ENCODE data around the gene CRYBG2.

The CRYBG2 gene

GRCh38 chr1:26285366-26286063, 68.4 kb downstream of the CRYBG2 start:
- Mint-ChIP-seq H3K9me3 (no peaks in the 10 kb centered on the region), H3K27me3 (no peaks in the 10 kb centered on the region), H3K4me1 (ENCODE audit: low read depth) (peaks cover 99% of the 10 kb centered on the region), H3K27ac (peak overlapping the region; percentile 94), H3K4me3 (peak overlapping the region; percentile 33), H3K36me3 (ENCODE audit: low read depth) (peaks cover 52% of the 10 kb centered on the region)
- intact Hi-C loops (cut with micrococcal nuclease), result loop anchor here (1.0 kb wide), 1 partner anchor 36 kb away; no protein-coding TSS in a partner anchor

DNA sequence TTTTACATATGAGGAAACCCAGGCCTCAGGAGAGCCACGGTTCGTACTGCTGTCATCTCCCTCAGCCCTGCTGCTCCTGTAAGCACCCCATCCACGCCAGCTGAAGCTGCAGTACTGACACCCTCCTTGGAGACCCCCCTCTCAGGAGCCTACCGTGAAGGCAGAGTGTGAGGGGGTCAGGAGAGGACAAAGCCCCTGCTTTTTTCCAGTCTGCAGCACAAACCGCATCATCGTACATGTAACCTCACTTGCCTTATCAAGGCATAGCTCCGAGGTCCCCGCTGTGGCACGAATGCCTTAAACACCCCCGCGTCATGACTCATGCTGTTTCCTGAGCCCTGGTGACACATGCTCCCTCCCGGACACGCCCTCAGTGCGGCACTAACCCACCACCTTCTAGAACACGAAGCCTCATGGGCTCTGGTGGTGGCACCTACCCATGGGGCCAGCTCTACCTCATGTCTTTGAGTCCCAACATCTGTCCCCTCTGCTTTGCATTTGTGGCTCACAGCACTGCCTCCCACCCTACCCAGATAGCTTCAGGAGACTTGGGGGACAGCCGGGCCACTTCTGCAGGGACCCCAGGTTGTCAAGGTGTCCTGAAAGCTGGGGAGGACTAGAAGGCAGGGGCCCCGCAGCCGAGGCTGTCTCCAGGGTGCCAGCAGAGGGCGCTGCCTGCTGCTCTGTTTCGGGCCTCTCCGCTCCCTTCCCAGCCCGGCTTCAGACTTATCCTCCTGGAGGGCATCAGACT, 69.2 kb downstream of the CRYBG2 start:
- peak overlapping the region; percentile 94 for H3K27ac Mint-ChIP-seq
- intact Hi-C loops (cut with micrococcal nuclease), result loop anchor here (1.0 kb wide), 1 partner anchor 37 kb away; no protein-coding TSS in a partner anchor
- no peaks in the 10 kb centered on the region for H3K27me3 Mint-ChIP-seq
- no peaks in the 10 kb centered on the region for H3K9me3 Mint-ChIP-seq
- peaks cover 59% of the 10 kb centered on the region for H3K36me3 Mint-ChIP-seq (ENCODE audit: low read depth)
- peak overlapping the region; percentile 51 for H3K4me3 Mint-ChIP-seq
- peaks cover 93% of the 10 kb centered on the region for H3K4me1 Mint-ChIP-seq (ENCODE audit: low read depth)

DNA sequence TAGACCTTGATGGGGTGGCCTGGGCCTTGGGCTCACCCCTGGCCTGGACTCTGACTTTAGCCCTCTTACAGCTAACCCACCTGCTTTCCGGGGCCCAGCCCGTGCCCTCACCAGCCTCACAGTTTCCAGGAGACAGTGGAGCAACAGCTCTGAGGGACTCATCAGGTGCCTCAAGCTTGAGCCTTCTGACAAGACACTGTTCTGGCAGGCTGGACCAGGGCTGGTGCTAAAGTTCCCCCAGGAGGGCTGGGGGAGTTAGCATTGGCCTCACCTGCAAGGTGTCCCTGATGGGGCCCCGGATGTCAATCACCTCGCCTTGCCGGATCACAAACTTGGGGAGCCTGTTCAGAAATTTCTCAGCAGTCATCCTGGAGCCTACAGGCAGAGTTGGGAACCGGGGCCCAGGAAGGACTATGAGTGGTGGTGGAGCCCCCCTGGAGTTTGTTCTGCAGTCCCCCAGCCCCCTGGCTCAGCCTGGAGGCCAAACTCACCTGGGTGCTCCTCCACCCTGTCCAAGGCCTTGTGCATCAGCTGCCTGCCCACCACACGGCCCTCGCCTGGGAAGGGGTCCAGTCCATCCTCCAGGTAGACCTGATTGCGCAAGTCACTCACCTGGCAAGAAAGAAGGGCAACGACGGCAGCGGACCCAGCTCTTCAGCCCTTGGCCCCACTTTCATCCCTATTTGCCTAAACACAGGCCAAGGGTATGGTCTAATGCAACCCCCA, 69.9 kb downstream of the CRYBG2 start:
- Mint-ChIP-seq H3K9me3 (no peaks in the 10 kb centered on the region), H3K27ac (peak overlapping the region; percentile 94), H3K4me3 (peak overlapping the region; percentile 51), H3K27me3 (no peaks in the 10 kb centered on the region), H3K36me3 (ENCODE audit: low read depth) (peaks cover 63% of the 10 kb centered on the region), H3K4me1 (ENCODE audit: low read depth) (peaks cover 91% of the 10 kb centered on the region)
- intact Hi-C loops (cut with micrococcal nuclease), result no loop called here

GRCh38 chr1:26283279-26283853, 70.6 kb downstream of the CRYBG2 start:
- Mint-ChIP-seq H3K27me3 (no peaks in the 10 kb centered on the region), H3K27ac (peak overlapping the region; percentile 94), H3K36me3 (ENCODE audit: low read depth) (peaks cover 70% of the 10 kb centered on the region), H3K4me3 (peak overlapping the region; percentile 37), H3K9me3 (no peaks in the 10 kb centered on the region), H3K4me1 (ENCODE audit: low read depth) (peaks cover 91% of the 10 kb centered on the region)
- intact Hi-C loops (cut with micrococcal nuclease), result no loop called here

DNA sequence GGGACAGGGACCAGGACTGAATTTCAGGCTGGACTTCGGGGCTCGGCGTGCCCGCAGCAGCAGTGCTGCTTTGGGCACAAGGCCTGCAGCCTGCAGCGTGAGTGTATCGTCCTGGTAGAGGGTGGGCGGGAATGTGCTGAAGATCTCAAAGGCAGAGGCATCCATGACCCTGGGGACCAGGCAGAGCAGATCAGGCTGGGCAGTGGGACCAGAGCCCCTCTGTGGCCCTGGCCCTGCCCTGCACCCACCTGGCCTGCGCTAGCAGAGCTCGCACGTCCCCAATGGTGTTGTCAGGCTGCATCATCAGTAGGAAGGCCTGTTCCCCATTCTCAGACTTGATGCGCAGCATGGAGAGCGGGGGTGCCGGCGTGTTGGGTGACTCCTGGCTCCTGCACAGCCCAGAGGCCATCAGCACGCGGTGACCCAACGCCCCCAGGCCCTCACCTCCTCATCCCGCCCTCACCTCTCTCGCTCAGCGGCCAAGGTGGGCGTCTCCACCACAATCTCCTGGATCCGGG, 71.5 kb downstream of the CRYBG2 start:
- H3K9me3 Mint-ChIP-seq, result no peaks in the 10 kb centered on the region
- no peaks in the 10 kb centered on the region for H3K27me3 Mint-ChIP-seq
- peaks cover 79% of the 10 kb centered on the region for H3K36me3 Mint-ChIP-seq (ENCODE audit: low read depth)
- peak overlapping the region; percentile 86 for H3K4me3 Mint-ChIP-seq
- H3K4me1 Mint-ChIP-seq (ENCODE audit: low read depth), result peaks cover 91% of the 10 kb centered on the region
- intact Hi-C loops (cut with micrococcal nuclease), result no loop called here
- H3K27ac Mint-ChIP-seq, result peak overlapping the region; percentile 94

- H3K27ac Mint-ChIP-seq, result peak overlapping the region; percentile 94
- intact Hi-C loops (cut with micrococcal nuclease), result no loop called here
- H3K36me3 Mint-ChIP-seq (ENCODE audit: low read depth), result peaks cover 84% of the 10 kb centered on the region
Observed at GRCh38 chr1:26281971-26282370, 72.0 kb downstream of the CRYBG2 start.

GRCh38 chr1:26281091-26281958, 72.6 kb downstream of the CRYBG2 start:
- Mint-ChIP-seq H3K36me3 (ENCODE audit: low read depth) (peaks cover 90% of the 10 kb centered on the region), H3K9me3 (no peaks in the 10 kb centered on the region), H3K27ac (peak overlapping the region; percentile 94), H3K27me3 (no peaks in the 10 kb centered on the region), H3K4me3 (peak overlapping the region; percentile 86), H3K4me1 (ENCODE audit: low read depth) (peaks cover 91% of the 10 kb centered on the region)
- intact Hi-C loops (cut with micrococcal nuclease), result no loop called here

More at GRCh38 chr1:26281971-26282370, 72.0 kb downstream of the CRYBG2 start:
- H3K4me3 Mint-ChIP-seq, result peak overlapping the region; percentile 86
- H3K9me3 Mint-ChIP-seq, result no peaks in the 10 kb centered on the region
- H3K4me1 Mint-ChIP-seq (ENCODE audit: low read depth), result peaks cover 91% of the 10 kb centered on the region
- H3K27me3 Mint-ChIP-seq, result no peaks in the 10 kb centered on the region

DNA sequence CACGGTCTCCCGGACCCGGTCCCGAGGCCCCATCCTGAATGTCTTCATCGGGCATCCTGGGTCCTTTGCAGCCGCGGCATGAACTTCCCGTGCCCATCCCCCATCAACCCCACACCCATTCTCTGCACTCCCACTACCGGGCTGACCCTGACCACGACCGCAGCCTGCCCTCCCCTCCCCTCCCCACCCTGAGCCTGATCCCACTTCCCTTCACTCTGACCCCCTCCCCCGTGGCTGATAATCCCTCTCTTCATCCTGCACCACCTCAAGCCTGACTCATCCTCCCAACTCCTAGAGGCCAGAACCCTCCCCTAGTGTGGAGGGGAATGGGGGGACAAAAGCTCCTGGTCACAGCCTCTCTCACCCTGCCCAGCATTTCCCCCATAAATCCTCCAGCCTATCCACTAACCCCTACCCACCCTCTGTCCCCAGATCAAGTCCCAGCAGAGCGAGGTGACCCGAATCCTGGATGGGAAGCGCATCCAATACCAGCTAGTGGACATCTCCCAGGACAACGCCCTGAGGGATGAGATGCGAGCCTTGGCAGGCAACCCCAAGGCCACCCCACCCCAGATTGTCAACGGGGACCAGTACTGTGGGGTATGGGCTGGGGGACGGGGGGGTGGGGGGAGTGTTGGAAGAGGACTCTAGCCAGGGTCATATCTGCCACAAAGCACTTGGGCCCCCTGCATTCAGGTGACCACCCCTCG, 73.4 kb downstream of the CRYBG2 start:
- Mint-ChIP-seq H3K36me3 (ENCODE audit: low read depth) (peaks cover 88% of the 10 kb centered on the region), H3K4me3 (peak overlapping the region; percentile 86), H3K4me1 (ENCODE audit: low read depth) (peaks cover 92% of the 10 kb centered on the region), H3K27me3 (no peaks in the 10 kb centered on the region), H3K9me3 (no peaks in the 10 kb centered on the region), H3K27ac (peak overlapping the region; percentile 94)
- intact Hi-C loops (cut with micrococcal nuclease), result no loop called here

DNA sequence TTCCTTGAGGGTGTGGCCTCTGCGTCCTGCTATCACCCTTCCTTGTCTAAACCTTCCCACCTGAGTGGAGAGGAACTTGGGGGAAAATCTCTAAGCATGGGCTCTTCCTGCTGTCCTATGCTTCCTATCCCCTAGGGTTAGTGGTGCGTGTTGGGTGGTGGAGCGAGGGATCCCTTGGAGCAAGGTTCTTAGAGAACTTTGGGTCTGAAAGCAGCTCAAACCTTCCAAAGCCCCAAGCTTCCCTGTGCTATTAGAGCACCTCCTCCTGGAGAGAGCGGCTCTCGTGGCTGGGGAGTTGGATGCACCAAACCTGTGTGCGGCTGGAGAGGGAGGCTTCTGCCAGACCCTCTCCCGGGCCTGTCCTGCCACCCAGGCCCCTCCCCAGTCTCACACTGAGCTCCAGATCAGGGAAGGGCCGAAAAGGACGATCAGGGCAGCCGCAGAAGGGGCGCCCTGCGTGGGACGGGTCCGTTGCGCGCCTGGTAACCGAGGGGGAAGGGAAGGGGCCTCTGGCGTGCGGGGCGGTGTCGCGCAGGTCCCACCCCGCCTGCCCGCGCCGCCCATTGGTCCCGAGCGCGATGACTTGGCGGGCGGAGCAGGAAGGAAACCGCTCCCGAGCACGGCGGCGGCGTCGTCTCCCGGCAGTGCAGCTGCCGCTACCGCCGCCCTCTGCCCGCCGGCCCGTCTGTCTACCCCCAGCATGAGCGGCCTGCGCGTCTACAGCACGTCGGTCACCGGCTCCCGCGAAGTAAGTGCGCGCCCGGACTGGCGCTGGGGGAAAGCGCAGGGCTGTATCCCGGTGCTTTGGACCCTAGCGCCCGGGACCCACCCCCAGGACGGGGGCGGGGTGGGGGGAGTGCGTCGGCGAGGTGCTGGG, 74.2 kb downstream of the CRYBG2 start, which contains the start of gene SH3BGRL3:
Gene SH3BGRL3, plus strand, starts transcription at position 631 of the 877 bp plus-strand sequence. Its CDS starts 70 bp downstream, at position 701.
- H3K9me3 Mint-ChIP-seq, result no peaks in the 10 kb centered on the region

DNA sequence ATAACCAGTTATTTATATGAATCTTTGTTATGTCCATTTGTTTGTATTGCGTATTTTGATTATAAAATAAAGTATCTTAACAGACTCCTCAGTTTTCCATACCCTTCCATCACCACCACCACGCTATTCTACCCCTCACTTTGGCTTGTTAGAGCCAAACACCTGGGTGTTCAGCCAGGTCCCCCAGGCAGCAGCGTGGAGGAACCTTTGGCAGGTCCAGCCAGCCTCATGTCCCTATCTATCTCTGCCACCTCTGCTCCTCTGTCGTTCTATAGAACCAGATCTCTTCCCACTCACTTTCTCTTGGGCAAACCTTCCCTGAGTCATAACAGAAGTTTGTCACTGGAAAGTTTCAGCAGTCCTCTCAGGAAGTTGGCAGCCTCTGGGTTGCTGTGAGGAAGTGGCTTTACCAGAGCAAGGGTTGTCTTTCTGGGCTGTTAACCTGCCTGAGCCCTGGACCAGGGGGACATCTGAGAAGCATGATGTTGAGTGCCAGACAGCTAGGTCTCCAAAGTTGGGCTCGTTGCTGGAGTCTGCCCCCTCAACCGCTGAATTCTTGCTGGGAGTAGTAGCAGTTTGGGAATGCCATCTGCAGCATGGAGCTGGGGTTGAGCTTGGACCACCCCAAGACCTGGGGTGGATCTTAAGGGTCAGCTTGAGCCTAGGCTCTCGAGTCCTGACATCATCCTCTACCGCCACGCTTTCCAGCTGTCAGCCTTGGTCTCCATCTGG, 75.0 kb downstream of the CRYBG2 start:
- intact Hi-C loops (cut with micrococcal nuclease), result loop anchor here (1.0 to 10.0 kb wide), 2 partner anchors 8 to 116 kb away; no protein-coding TSS in a partner anchor
- Mint-ChIP-seq H3K4me3 (peak overlapping the region; percentile 86), H3K9me3 (no peaks in the 10 kb centered on the region), H3K4me1 (ENCODE audit: low read depth) (peaks cover 92% of the 10 kb centered on the region), H3K27me3 (no peaks in the 10 kb centered on the region), H3K27ac (peak overlapping the region; percentile 94), H3K36me3 (ENCODE audit: low read depth) (peaks cover 79% of the 10 kb centered on the region)

More for the DNA sequence above, 74.2 kb downstream of the CRYBG2 start, which contains the start of gene SH3BGRL3:
- peaks cover 92% of the 10 kb centered on the region for H3K4me1 Mint-ChIP-seq (ENCODE audit: low read depth)
- no peaks in the 10 kb centered on the region for H3K27me3 Mint-ChIP-seq
- peak within 1 kb of the TSS; percentile 86 for H3K4me3 Mint-ChIP-seq
- peak within 1 kb of the TSS; percentile 94 for H3K27ac Mint-ChIP-seq
- peaks cover 80% of the 10 kb centered on the region for H3K36me3 Mint-ChIP-seq (ENCODE audit: low read depth)
- intact Hi-C loops (cut with micrococcal nuclease), result loop anchor here (10.0 kb wide), 1 partner anchor 115 kb away; no protein-coding TSS in a partner anchor

- H3K36me3 Mint-ChIP-seq (ENCODE audit: low read depth), result peaks cover 73% of the 10 kb centered on the region
- peaks cover 86% of the 10 kb centered on the region for H3K4me1 Mint-ChIP-seq (ENCODE audit: low read depth)
- H3K27me3 Mint-ChIP-seq, result no peaks in the 10 kb centered on the region
- no peaks in the 10 kb centered on the region for H3K9me3 Mint-ChIP-seq
- intact Hi-C loops (cut with micrococcal nuclease), result loop anchor here (1.0 to 10.0 kb wide), 2 partner anchors 9 to 116 kb away; no protein-coding TSS in a partner anchor
- peak overlapping the region; percentile 94 for H3K27ac Mint-ChIP-seq
- H3K4me3 Mint-ChIP-seq, result no peak overlapping the region
Observed at GRCh38 chr1:26278303-26278702, 75.6 kb downstream of the CRYBG2 start.
